Endothelial cell of umbilical vein (primary cell): ENCODE results near the gene CD151. TPM values are rescaled to one million over a fixed set of nuclear protein-coding genes. Genes with fewer than 3 reads are reported as not detected.

Experiments used
- BruUV-seq: library from RNA; stranded (reverse); fragments of 400-500 nt; replicated peaks from 2 replicates; lab custom pipeline; 2021; lab: Mats Ljungman, UMichigan
- CTCF ChIA-PET: fragments of 300-600, 350-600 bp; sonication (Branson Sonifier 250); formaldehyde crosslinking; loops from one replicate; lab custom pipeline; 2021; ENCODE audit warnings: antibody characterized with exemption, inconsistent platforms; lab: Charles Lee
- POLR2A ChIA-PET: fragments of 300-600, 350-600 bp; sonication (Branson Sonifier 250); formaldehyde crosslinking; loops from one replicate; lab custom pipeline; 2021; ENCODE audit warnings: antibody characterized with exemption, inconsistent platforms; lab: Charles Lee
- DNase-seq: peaks from one replicate; pipeline ENCODE4 v3.0.0-alpha.2; 2011; ENCODE audit warnings: low read depth, low spot score
- FAIRE-seq: peaks from 2 replicates; lab custom pipeline; 2011; peaks lifted over from hg19 to GRCh38; lab: Jason Lieb, UNC
- H2AFZ ChIP-seq: 2 replicates; pipeline ENCODE4 v1.6.0; 2012; ENCODE audit warnings: low read depth, low read length, control low read depth, inconsistent platforms
- H3K27ac ChIP-seq: 2 replicates; pipeline ENCODE4 v1.5.1; 2011; ENCODE audit warnings: low read depth, mild to moderate bottlenecking, control low read depth, low read length, moderate library complexity; ENCODE audit not compliant: insufficient read depth
- H3K27me3 ChIP-seq, 2 experiments: 2 replicates each; pipeline versions ENCODE4 v1.6.0 to v1.6.1; 2011; ENCODE audit warnings: low read length in 2 of 2, mixed read lengths in 1 of 2; ENCODE audit not compliant: control insufficient read depth in 2 of 2, insufficient read depth in 2 of 2
- H3K36me3 ChIP-seq, 2 experiments: 2 replicates in 1 of 2; 3 replicates in 1 of 2; pipeline ENCODE4 v1.5.1; 2011; ENCODE audit warnings: low read length in 2 of 2, mild to moderate bottlenecking in 1 of 2, moderate library complexity in 1 of 2; ENCODE audit not compliant: control insufficient read depth in 2 of 2, insufficient read depth in 2 of 2; ENCODE audit errors: extremely low read depth in 1 of 2
- H3K4me1 ChIP-seq: 3 replicates; pipeline ENCODE4 v1.5.1; 2011; ENCODE audit warnings: mild to moderate bottlenecking, low read length; ENCODE audit not compliant: control insufficient read depth, insufficient read depth; ENCODE audit errors: extremely low read depth
- H3K4me2 ChIP-seq: 2 replicates; pipeline ENCODE4 v1.6.1; 2011; ENCODE audit warnings: low read length, control low read depth, mixed read lengths; ENCODE audit not compliant: insufficient read depth
- H3K4me3 ChIP-seq, 3 experiments: fragments of 200-600 bp in 1 of 3; sonication (generic), shearing (Covaris generic) in 1 of 3; replicated peaks in 1 of 3; 2 replicates each; pipeline ENCODE4 v1.5.1; 2011 to 2016; ENCODE audit warnings: control low read depth in 3 of 3, low read length in 3 of 3, mild to moderate bottlenecking in 2 of 3, inconsistent platforms in 1 of 3, low read depth in 1 of 3, moderate library complexity in 1 of 3; ENCODE audit not compliant: insufficient read depth in 1 of 3
- H3K79me2 ChIP-seq: 2 replicates; pipeline ENCODE4 v1.6.0; 2012; ENCODE audit warnings: low read length, inconsistent platforms; ENCODE audit not compliant: control insufficient read depth, insufficient read depth
- H3K9ac ChIP-seq: replicated peaks from 2 replicates; pipeline ENCODE3; 2011; ENCODE audit warnings: low read length, control low read depth; ENCODE audit not compliant: insufficient read depth; ENCODE audit errors: extremely low read depth
- H3K9me1 ChIP-seq: replicated peaks from 3 replicates; pipeline ENCODE4 v1.6.0; 2011; ENCODE audit warnings: mild to moderate bottlenecking, low read length; ENCODE audit not compliant: control insufficient read depth, insufficient read depth; ENCODE audit errors: extremely low read depth
- H3K9me3 ChIP-seq: replicated peaks from 2 replicates; pipeline ENCODE4 v1.5.1; 2012; ENCODE audit warnings: low read length, inconsistent platforms; ENCODE audit not compliant: control insufficient read depth, insufficient read depth
- H4K20me1 ChIP-seq: replicated peaks from 2 replicates; pipeline ENCODE3; 2011; ENCODE audit warnings: mild to moderate bottlenecking, low read length; ENCODE audit not compliant: control insufficient read depth, insufficient read depth; ENCODE audit errors: extremely low read depth
- CTCF ChIP-seq, 2 donors: IDR thresholded peaks; 1 replicate in 1 of 2; 2 replicates in 1 of 2; pipeline ENCODE4 v1.5.1; 2011; ENCODE audit warnings: low read length in 2 of 2, mild to moderate bottlenecking in 2 of 2, moderate library complexity in 2 of 2, control low read depth in 1 of 2, inconsistent platforms in 1 of 2, low read depth in 1 of 2; ENCODE audit not compliant: insufficient read depth in 1 of 2; ENCODE audit errors: extremely low read depth in 1 of 2
- EZH2 ChIP-seq: IDR thresholded peaks from 2 replicates; pipeline ENCODE4 v1.6.1; 2012; ENCODE audit warnings: borderline replicate concordance, low read depth, mild to moderate bottlenecking, moderate library complexity, low read length, inconsistent platforms; ENCODE audit not compliant: severe bottlenecking
- FOS ChIP-seq: IDR thresholded peaks from 2 replicates; pipeline ENCODE4 v1.6.1; 2011; ENCODE audit warnings: mild to moderate bottlenecking, low read length, moderate library complexity, borderline replicate concordance; ENCODE audit not compliant: insufficient read depth
- GATA2 ChIP-seq: IDR thresholded peaks from 2 replicates; pipeline ENCODE4 v1.7.0; 2011; ENCODE audit warnings: low read depth, mild to moderate bottlenecking, moderate library complexity, mixed read lengths, low read length; ENCODE audit not compliant: insufficient read length, insufficient read depth
- JUN ChIP-seq: IDR thresholded peaks from 2 replicates; pipeline ENCODE4 v1.6.1; 2011; ENCODE audit warnings: borderline replicate concordance, low read depth; ENCODE audit not compliant: insufficient read length, insufficient read depth
- POLR2AphosphoS5 ChIP-seq: IDR thresholded peaks from 2 replicates; pipeline ENCODE4 v1.6.1; 2012; ENCODE audit warnings: low read depth, mild to moderate bottlenecking, control low read depth, low read length, moderate library complexity; ENCODE audit not compliant: insufficient read depth
- dilution Hi-C: fragments of 300-500 bp; cut with MboI; formaldehyde crosslinking; loops from one replicate; pipeline ENCODE4 v1.15.0; 2019; ENCODE audit warnings: low sequenced_read_pairs; ENCODE audit not compliant: extremely low pct_ligation_motif_present
- intact Hi-C: fragments of 100-400 bp; cut with micrococcal nuclease; formaldehyde crosslinking; loops from one replicate; pipeline ENCODE4 v1.10.0; 2022
- polyA plus RNA-seq, 4 experiments: library from polyadenylated mRNA; depleted of rRNA in 3 of 4; stranded (reverse) in 3 of 4; unstranded in 1 of 4; fragments of >200 nt; gene quantifications; 2 replicates each; pipeline versions ENCODE4 v1.2.1 to v1.2.3, GENCODE V29; 2011 to 2012; ENCODE audit warnings: missing spikeins in 1 of 4
- total RNA-seq: library from RNA; stranded (reverse); gene quantifications from 2 replicates; pipeline ENCODE4 v1.2.3, GENCODE V29; 2021

Gene CD151
- total and polyA plus RNA-seq, 2 donors (not counting 3 experiments of a cell fraction or from before 2014, with no cell fraction given): 515 to 1,090 TPM

GRCh38 chr11:860234-861104 lies 27.7 kb downstream of the CD151 start:
- ChIA-PET CTCF (interaction anchor here (0.7 to 1.1 kb wide), 2 partner anchors 20 to 38 kb away, joined by 3 to 4 read pairs; no protein-coding TSS in a partner anchor), POLR2A (no interaction called here)
- FAIRE-seq (no peak), DNase-seq (no peak)
- H3K9me1 ChIP-seq: no peaks in the 10 kb centered on the region
- peaks cover 0 to 6% of the 10 kb centered on the region in 2 experiments for H3K36me3 ChIP-seq
- no peak overlapping the region for H3K27ac ChIP-seq
- H3K79me2 ChIP-seq: no peaks in the 10 kb centered on the region
- BruUV-seq: no TSS peak
- TF ChIP-seq FOS (no peak), GATA2 (no peak), CTCF (IDR thresholded peaks at IDR 0.05; ENCODE audit: extremely low read depth in 1 of 2, insufficient read depth in 1 of 2, low read depth in 1 of 2, low read length in 2 of 2) (no peak), JUN (no peak), EZH2 (no peak), POLR2AphosphoS5 (no peak)
- H3K4me1 ChIP-seq: no peaks in the 10 kb centered on the region
- H3K9ac ChIP-seq: no peak overlapping the region
- intact Hi-C loops: no loop called here
- H2AFZ ChIP-seq: no peak overlapping the region
- H3K4me3 ChIP-seq: no peak overlapping the region
- no peaks in the 10 kb centered on the region for H3K27me3 ChIP-seq
- no peak overlapping the region for H3K4me2 ChIP-seq
- no peaks in the 10 kb centered on the region for H3K9me3 ChIP-seq
- dilution Hi-C loops: no loop called here
- no peaks in the 10 kb centered on the region for H4K20me1 ChIP-seq
